H9 (cell line): ENCODE data around the gene SMIM15. TPM values are rescaled to one million over a fixed set of nuclear protein-coding genes. Genes with fewer than 3 reads are reported as not detected.

Experiments used
- DNase-seq: peaks from one replicate; pipeline ENCODE4 v3.0.0-alpha.2; 2017
- H2AFZ ChIP-seq: one replicate; pipeline ENCODE4 v1.6.1; 2013; ENCODE audit warnings: mild to moderate bottlenecking, low read length, control low read depth, moderate library complexity
- H2AK5ac ChIP-seq: 2 replicates; pipeline ENCODE4 v1.6.1; 2013; ENCODE audit warnings: low read length, control low read depth, mixed read lengths; ENCODE audit not compliant: insufficient read length
- H2BK120ac ChIP-seq: one replicate; pipeline ENCODE4 v1.6.1; 2013; ENCODE audit warnings: low read depth, mild to moderate bottlenecking, low read length, control low read depth, inconsistent platforms; ENCODE audit not compliant: poor library complexity, severe bottlenecking
- H2BK12ac ChIP-seq: 2 replicates; pipeline ENCODE4 v1.6.1; 2013; ENCODE audit warnings: low read length, control low read depth, mixed read lengths, low read depth; ENCODE audit not compliant: insufficient read length
- H2BK15ac ChIP-seq: 2 replicates; pipeline ENCODE4 v1.6.1; 2013; ENCODE audit warnings: low read depth, low read length, control low read depth
- H2BK20ac ChIP-seq: one replicate; pipeline ENCODE4 v1.6.1; 2013; ENCODE audit warnings: low read depth, mild to moderate bottlenecking, low read length, control low read depth, inconsistent platforms; ENCODE audit not compliant: poor library complexity, severe bottlenecking
- H2BK5ac ChIP-seq: 2 replicates; pipeline ENCODE4 v1.6.1; 2013; ENCODE audit warnings: low read length, control low read depth, mixed read lengths; ENCODE audit not compliant: insufficient read length
- H3K14ac ChIP-seq: 2 replicates; pipeline ENCODE4 v1.6.1; 2013; ENCODE audit warnings: low read length, control low read depth; ENCODE audit not compliant: insufficient read depth
- H3K18ac ChIP-seq: 2 replicates; pipeline ENCODE4 v1.6.1; 2013; ENCODE audit warnings: low read depth, mild to moderate bottlenecking, mixed read lengths, low read length, control low read depth; ENCODE audit not compliant: insufficient read length
- H3K23ac ChIP-seq: 2 replicates; pipeline ENCODE4 v1.6.1; 2013; ENCODE audit warnings: low read length, control low read depth, mixed read lengths, low read depth; ENCODE audit not compliant: insufficient read length
- H3K23me2 ChIP-seq: 2 replicates; pipeline ENCODE4 v1.6.1; 2013; ENCODE audit warnings: low read depth, mild to moderate bottlenecking, mixed read lengths, low read length, control low read depth; ENCODE audit not compliant: insufficient read length, poor library complexity, severe bottlenecking
- H3K27ac ChIP-seq: 2 replicates; pipeline ENCODE4 v1.5.1; 2013; ENCODE audit warnings: low read length, control low read depth, mixed read lengths, low read depth; ENCODE audit not compliant: insufficient read length
- H3K27me3 ChIP-seq: 2 replicates; pipeline ENCODE4 v1.6.1; 2013; ENCODE audit warnings: low read length, control low read depth, inconsistent platforms; ENCODE audit not compliant: insufficient read depth
- H3K4ac ChIP-seq: 2 replicates; pipeline ENCODE4 v1.6.1; 2013; ENCODE audit warnings: low read depth, mild to moderate bottlenecking, control low read depth, inconsistent platforms, low read length, moderate library complexity
- H3K4me1 ChIP-seq: 2 replicates; pipeline ENCODE4 v1.6.1; 2013; ENCODE audit warnings: low read length, control low read depth, inconsistent platforms; ENCODE audit not compliant: insufficient read depth
- H3K4me2 ChIP-seq: 2 replicates; pipeline ENCODE4 v1.6.1; 2013; ENCODE audit warnings: low read length, control low read depth, mixed read lengths; ENCODE audit not compliant: insufficient read length, insufficient read depth
- H3K56ac ChIP-seq: 2 replicates; pipeline ENCODE4 v1.6.1; 2013; ENCODE audit warnings: low read depth, mild to moderate bottlenecking, mixed read lengths, low read length, control low read depth; ENCODE audit not compliant: insufficient read length
- H3K79me1 ChIP-seq: 2 replicates; pipeline ENCODE4 v1.6.1; 2013; ENCODE audit warnings: low read depth, mild to moderate bottlenecking, moderate library complexity, low read length, control low read depth, inconsistent platforms; ENCODE audit not compliant: insufficient read depth, poor library complexity, severe bottlenecking
- H3K79me2 ChIP-seq: 2 replicates; pipeline ENCODE4 v1.6.1; 2013; ENCODE audit warnings: low read length, control low read depth, inconsistent platforms; ENCODE audit not compliant: insufficient read depth
- H3K9ac ChIP-seq: 2 replicates; pipeline ENCODE4 v1.6.1; 2013; ENCODE audit warnings: low read length, control low read depth, mixed read lengths; ENCODE audit not compliant: insufficient read length; ENCODE audit errors: extremely low read depth
- H3K9me3 ChIP-seq: one replicate; pipeline ENCODE4 v1.6.1; 2013; ENCODE audit warnings: low read depth, low read length, inconsistent platforms; ENCODE audit not compliant: control insufficient read depth
- H3T11ph ChIP-seq: one replicate; pipeline ENCODE4 v1.6.1; 2013; ENCODE audit warnings: mild to moderate bottlenecking, low read length, control low read depth, inconsistent platforms
- H4K20me1 ChIP-seq: one replicate; pipeline ENCODE4 v1.6.1; 2013; ENCODE audit not compliant: control insufficient read depth, insufficient read length, insufficient read depth
- H4K5ac ChIP-seq: 2 replicates; pipeline ENCODE4 v1.6.1; 2013; ENCODE audit warnings: low read depth, mild to moderate bottlenecking, mixed read lengths, low read length, control low read depth; ENCODE audit not compliant: insufficient read length
- H4K8ac ChIP-seq: replicated peaks from 2 replicates; pipeline ENCODE4 v1.6.1; 2013; ENCODE audit warnings: low read length, control low read depth, mixed read lengths, low read depth; ENCODE audit not compliant: insufficient read length
- H4K91ac ChIP-seq: 2 replicates; pipeline ENCODE4 v1.6.1; 2013; ENCODE audit warnings: low read depth, mild to moderate bottlenecking, moderate library complexity, mixed read lengths, low read length, control low read depth; ENCODE audit not compliant: insufficient read length
- H3K27ac Mint-ChIP-seq, 3 experiments: 2 replicates in 2 of 3; 3 replicates in 1 of 3; pipeline ENCODE4 v1.8.0; 2020 to 2021; ENCODE audit warnings: mixed read lengths in 3 of 3, mild to moderate bottlenecking in 1 of 3, moderate library complexity in 1 of 3
- H3K27me3 Mint-ChIP-seq: 2 replicates; pipeline ENCODE4 v1.8.0; 2021; ENCODE audit warnings: low read depth, mild to moderate bottlenecking, moderate library complexity, mixed read lengths
- H3K36me3 Mint-ChIP-seq, 3 experiments: 2 replicates in 2 of 3; 3 replicates in 1 of 3; pipeline ENCODE4 v1.8.0; 2020 to 2021; ENCODE audit warnings: low read depth in 3 of 3, mixed read lengths in 3 of 3; ENCODE audit not compliant: insufficient read depth in 1 of 3
- H3K4me1 Mint-ChIP-seq, 2 experiments: 2 replicates each; pipeline ENCODE4 v1.8.0; 2020; ENCODE audit warnings: mixed read lengths in 2 of 2
- H3K4me3 Mint-ChIP-seq, 2 experiments: 2 replicates in 1 of 2; 3 replicates in 1 of 2; pipeline ENCODE4 v1.8.0; 2020 to 2021; ENCODE audit warnings: mild to moderate bottlenecking in 2 of 2, mixed read lengths in 2 of 2, moderate library complexity in 1 of 2
- H3K9me3 Mint-ChIP-seq, 2 experiments: 2 replicates in 1 of 2; 3 replicates in 1 of 2; pipeline ENCODE4 v1.8.0; 2020; ENCODE audit warnings: mild to moderate bottlenecking in 2 of 2, mixed read lengths in 2 of 2, moderate library complexity in 1 of 2
- WGBS: extraction: QIAGEN DNeasy Blood & Tissue Kit; methylation state at CpG from one replicate; pipeline ENCODE4 v1.1.7; 2013; ENCODE audit warnings: missing lambda C conversion rate, low lambda C conversion rate, mixed read lengths; ENCODE audit not compliant: insufficient read length; ENCODE audit errors: extremely low coverage; 5-methylcytosine and 5-hydroxymethylcytosine counted together
- total RNA-seq: library from RNA; stranded (reverse); gene quantifications from 2 replicates; pipeline ENCODE4 v1.2.1, GENCODE V29; 2021
- TF ChIP-seq, protein P1 (sequence below): fragments of 200-600 bp; sonication (generic); conservative IDR thresholded peaks from 3 replicates; pipeline ENCODE4 v1.8.0; 2021; ENCODE audit warnings: antibody characterized with exemption, mild to moderate bottlenecking

SMIM15 gene
- total RNA-seq, 1 experiment from 2014 or later, result 75.3 TPM

DNA sequence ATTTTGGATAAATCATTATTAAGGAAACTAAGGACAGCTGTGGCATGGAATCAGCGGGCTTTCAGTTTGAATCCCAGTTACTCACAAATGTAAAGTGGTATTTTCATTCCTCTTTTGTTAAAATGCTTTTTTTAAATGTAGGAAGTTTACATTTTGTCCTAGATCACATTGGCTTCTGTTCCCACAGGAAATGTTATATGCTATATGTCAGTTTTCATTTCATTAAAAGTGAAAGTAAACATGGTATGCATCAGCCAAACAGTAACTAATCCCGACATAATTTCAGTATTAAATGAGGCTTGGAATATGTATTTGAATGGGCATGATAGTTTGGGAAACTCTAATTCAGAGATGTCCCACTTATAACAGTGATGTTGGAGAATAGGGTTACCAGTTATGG, 18.6 kb upstream of the SMIM15 start:
- Histone ChIP-seq H3K27ac (no peak overlapping the region), H3K9ac (no peak overlapping the region), H3K4ac (no peak overlapping the region), H2BK5ac (no peak overlapping the region), H4K5ac (no peak overlapping the region), H3K4me2 (no peak overlapping the region), H2BK12ac (no peak overlapping the region), H3K18ac (no peak overlapping the region), H3K27me3 (no peaks in the 10 kb centered on the region), H3K23me2 (no peaks in the 10 kb centered on the region), H2BK15ac (no peak overlapping the region), H2BK20ac (no peak overlapping the region), H3K79me2 (no peaks in the 10 kb centered on the region), H2AK5ac (no peak overlapping the region), H3K14ac (no peak overlapping the region), H3K4me1 (no peaks in the 10 kb centered on the region), H4K20me1 (no peaks in the 10 kb centered on the region), H2BK120ac (no peak overlapping the region), H3T11ph (no peak overlapping the region), H4K8ac (no peak overlapping the region), H3K79me1 (no peaks in the 10 kb centered on the region), H3K23ac (no peak overlapping the region), H2AFZ (no peak overlapping the region), H4K91ac (no peak overlapping the region), H3K56ac (no peak overlapping the region), H3K9me3 (no peaks in the 10 kb centered on the region)
- no peak for DNase-seq
- Mint-ChIP-seq H3K27me3 (no peaks in the 10 kb centered on the region), H3K27ac (no peak overlapping the region), H3K4me3 (no peak overlapping the region), H3K4me1 (no peaks in the 10 kb centered on the region), H3K9me3 (no peaks in the 10 kb centered on the region), H3K36me3 (no peaks in the 10 kb centered on the region)
- no CpG with 5 or more reads among the region's 2 CpGs for WGBS
- TF ChIP-seq, protein P1, sequence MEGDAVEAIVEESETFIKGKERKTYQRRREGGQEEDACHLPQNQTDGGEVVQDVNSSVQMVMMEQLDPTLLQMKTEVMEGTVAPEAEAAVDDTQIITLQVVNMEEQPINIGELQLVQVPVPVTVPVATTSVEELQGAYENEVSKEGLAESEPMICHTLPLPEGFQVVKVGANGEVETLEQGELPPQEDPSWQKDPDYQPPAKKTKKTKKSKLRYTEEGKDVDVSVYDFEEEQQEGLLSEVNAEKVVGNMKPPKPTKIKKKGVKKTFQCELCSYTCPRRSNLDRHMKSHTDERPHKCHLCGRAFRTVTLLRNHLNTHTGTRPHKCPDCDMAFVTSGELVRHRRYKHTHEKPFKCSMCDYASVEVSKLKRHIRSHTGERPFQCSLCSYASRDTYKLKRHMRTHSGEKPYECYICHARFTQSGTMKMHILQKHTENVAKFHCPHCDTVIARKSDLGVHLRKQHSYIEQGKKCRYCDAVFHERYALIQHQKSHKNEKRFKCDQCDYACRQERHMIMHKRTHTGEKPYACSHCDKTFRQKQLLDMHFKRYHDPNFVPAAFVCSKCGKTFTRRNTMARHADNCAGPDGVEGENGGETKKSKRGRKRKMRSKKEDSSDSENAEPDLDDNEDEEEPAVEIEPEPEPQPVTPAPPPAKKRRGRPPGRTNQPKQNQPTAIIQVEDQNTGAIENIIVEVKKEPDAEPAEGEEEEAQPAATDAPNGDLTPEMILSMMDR, result no peak
